NB4 (cell line): ENCODE measurements around the gene CCDC68.

Source experiments
- POLR2A ChIP-seq: IDR thresholded peaks from 2 replicates; pipeline ENCODE4 v1.6.1; 2011; ENCODE audit warnings: mild to moderate bottlenecking; ENCODE audit not compliant: insufficient read length; ENCODE audit errors: extremely low read depth
- TF ChIP-seq, protein P1 (sequence below): IDR thresholded peaks from one replicate; pipeline ENCODE4 v1.5.1; 2012; ENCODE audit warnings: low read depth, low read length

DNA sequence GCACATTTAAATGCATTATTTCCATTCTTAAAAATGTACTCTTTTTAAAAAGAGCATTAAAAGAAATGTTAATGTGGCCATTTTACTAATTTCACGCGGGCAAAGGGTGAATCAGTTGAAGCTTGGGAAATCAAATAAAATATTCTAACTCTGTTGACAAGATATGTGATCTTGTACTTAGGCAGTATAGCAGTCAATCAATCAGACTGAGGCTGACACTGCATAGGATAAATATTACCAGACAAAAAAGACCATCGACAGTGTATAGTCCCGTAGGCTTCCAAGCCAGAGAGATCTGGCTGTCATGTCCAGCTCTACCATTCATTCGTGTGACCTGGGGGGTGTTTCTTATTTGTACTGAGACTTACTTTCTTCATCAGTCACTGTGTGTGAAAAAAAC lies 39.8 kb upstream of the CCDC68 start:
- TF ChIP-seq POLR2A = no peak
- TF ChIP-seq, protein P1, sequence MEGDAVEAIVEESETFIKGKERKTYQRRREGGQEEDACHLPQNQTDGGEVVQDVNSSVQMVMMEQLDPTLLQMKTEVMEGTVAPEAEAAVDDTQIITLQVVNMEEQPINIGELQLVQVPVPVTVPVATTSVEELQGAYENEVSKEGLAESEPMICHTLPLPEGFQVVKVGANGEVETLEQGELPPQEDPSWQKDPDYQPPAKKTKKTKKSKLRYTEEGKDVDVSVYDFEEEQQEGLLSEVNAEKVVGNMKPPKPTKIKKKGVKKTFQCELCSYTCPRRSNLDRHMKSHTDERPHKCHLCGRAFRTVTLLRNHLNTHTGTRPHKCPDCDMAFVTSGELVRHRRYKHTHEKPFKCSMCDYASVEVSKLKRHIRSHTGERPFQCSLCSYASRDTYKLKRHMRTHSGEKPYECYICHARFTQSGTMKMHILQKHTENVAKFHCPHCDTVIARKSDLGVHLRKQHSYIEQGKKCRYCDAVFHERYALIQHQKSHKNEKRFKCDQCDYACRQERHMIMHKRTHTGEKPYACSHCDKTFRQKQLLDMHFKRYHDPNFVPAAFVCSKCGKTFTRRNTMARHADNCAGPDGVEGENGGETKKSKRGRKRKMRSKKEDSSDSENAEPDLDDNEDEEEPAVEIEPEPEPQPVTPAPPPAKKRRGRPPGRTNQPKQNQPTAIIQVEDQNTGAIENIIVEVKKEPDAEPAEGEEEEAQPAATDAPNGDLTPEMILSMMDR = no peak
